PC-9 (cell line): ENCODE data around the gene SLC66A2. TPM values are rescaled to one million over a fixed set of nuclear protein-coding genes. Genes with fewer than 3 reads are reported as not detected.

ENCODE experiments used
- BruUV-seq: library from RNA; stranded (reverse); fragments of 400-500 nt; replicated peaks from 2 replicates; lab custom pipeline; 2021; lab: Mats Ljungman, UMichigan
- CTCF ChIA-PET: fragments of 300-600 bp; sonication (Branson Sonifier 250); formaldehyde crosslinking; loops from one replicate; lab custom pipeline; 2022; ENCODE audit warnings: antibody characterized with exemption; lab: Charles Lee
- POLR2A ChIA-PET: fragments of 300-600 bp; sonication (Branson Sonifier 250); formaldehyde crosslinking; loops from one replicate; lab custom pipeline; 2022; ENCODE audit warnings: antibody characterized with exemption; ENCODE audit not compliant: unreplicated experiment; lab: Charles Lee
- DNase-seq, 2 experiments: peaks; one replicate each; pipeline versions ENCODE4 v3.0.0 to v3.0.0-alpha.2; 2015 to 2022; ENCODE audit warnings: mixed read lengths in 1 of 2
- H2AFZ ChIP-seq: fragments of 200-600 bp; sonication (generic); 2 replicates; pipeline ENCODE4 v1.8.1; 2017; ENCODE audit warnings: antibody characterized with exemption
- H3F3A ChIP-seq: fragments of 200-600 bp; sonication (generic); 2 replicates; pipeline ENCODE4 v1.8.1; 2017; ENCODE audit warnings: antibody characterized with exemption, mild to moderate bottlenecking, low read depth; ENCODE audit not compliant: insufficient read depth
- H3K27ac ChIP-seq: fragments of 200-600 bp; sonication (generic); 2 replicates; pipeline ENCODE4 v1.6.1; 2016; ENCODE audit warnings: mixed run types
- H3K27me3 ChIP-seq: fragments of 200-600 bp; sonication (generic); 2 replicates; pipeline ENCODE4 v1.6.1; 2016; ENCODE audit warnings: low read depth, mixed run types; ENCODE audit not compliant: insufficient read depth
- H3K36me3 ChIP-seq: fragments of 200-600 bp; sonication (generic); 2 replicates; pipeline ENCODE4 v1.6.1; 2016; ENCODE audit warnings: low read depth, mixed run types
- H3K4me1 ChIP-seq: fragments of 200-600 bp; sonication (generic); replicated peaks from 2 replicates; pipeline ENCODE4 v1.6.1; 2016; ENCODE audit warnings: mixed run types; ENCODE audit not compliant: insufficient read depth
- H3K4me2 ChIP-seq: fragments of 200-600 bp; sonication (generic); 2 replicates; pipeline ENCODE4 v1.6.1; 2017; ENCODE audit warnings: mixed run types
- H3K4me3 ChIP-seq: fragments of 200-600 bp; sonication (generic); 2 replicates; pipeline ENCODE4 v1.6.1; 2016; ENCODE audit warnings: mixed run types
- H3K79me2 ChIP-seq: fragments of 200-600 bp; sonication (generic); 2 replicates; pipeline ENCODE4 v1.6.1; 2017; ENCODE audit warnings: low read depth, mixed run types
- H3K9me2 ChIP-seq: fragments of 200-600 bp; sonication (generic); 2 replicates; pipeline ENCODE4 v1.8.1; 2017; ENCODE audit warnings: mild to moderate bottlenecking; ENCODE audit not compliant: insufficient read depth
- H3K9me3 ChIP-seq: fragments of 200-600 bp; sonication (generic); 2 replicates; pipeline ENCODE4 v1.8.1; 2016; ENCODE audit warnings: low read depth; ENCODE audit not compliant: insufficient read depth
- H4K20me1 ChIP-seq: fragments of 200-600 bp; sonication (generic); 2 replicates; pipeline ENCODE4 v1.8.1; 2017; ENCODE audit not compliant: insufficient read depth
- EZH2 ChIP-seq: fragments of 200-600 bp; sonication (generic); IDR thresholded peaks from 2 replicates; pipeline ENCODE4 v1.8.0; 2017; ENCODE audit warnings: antibody characterized with exemption, low read depth
- intact Hi-C: fragments of 100-400 bp; cut with micrococcal nuclease; formaldehyde crosslinking; loops from one replicate; pipeline ENCODE4 v1.10.0; 2022; ENCODE audit not compliant: unreplicated experiment
- total RNA-seq: library from RNA; stranded (reverse); gene quantifications from 2 replicates; pipeline ENCODE4 v1.2.3, GENCODE V29; 2021
- TF ChIP-seq, protein P1 (sequence below): fragments of 200-600 bp; sonication (generic); conservative IDR thresholded peaks from 2 replicates; pipeline ENCODE4 v1.6.1; 2017; ENCODE audit warnings: mixed run types, antibody characterized with exemption, mild to moderate bottlenecking, moderate library complexity

The SLC66A2 gene
- total RNA-seq, 1 experiment from 2014 or later: 24.3 TPM

DNA sequence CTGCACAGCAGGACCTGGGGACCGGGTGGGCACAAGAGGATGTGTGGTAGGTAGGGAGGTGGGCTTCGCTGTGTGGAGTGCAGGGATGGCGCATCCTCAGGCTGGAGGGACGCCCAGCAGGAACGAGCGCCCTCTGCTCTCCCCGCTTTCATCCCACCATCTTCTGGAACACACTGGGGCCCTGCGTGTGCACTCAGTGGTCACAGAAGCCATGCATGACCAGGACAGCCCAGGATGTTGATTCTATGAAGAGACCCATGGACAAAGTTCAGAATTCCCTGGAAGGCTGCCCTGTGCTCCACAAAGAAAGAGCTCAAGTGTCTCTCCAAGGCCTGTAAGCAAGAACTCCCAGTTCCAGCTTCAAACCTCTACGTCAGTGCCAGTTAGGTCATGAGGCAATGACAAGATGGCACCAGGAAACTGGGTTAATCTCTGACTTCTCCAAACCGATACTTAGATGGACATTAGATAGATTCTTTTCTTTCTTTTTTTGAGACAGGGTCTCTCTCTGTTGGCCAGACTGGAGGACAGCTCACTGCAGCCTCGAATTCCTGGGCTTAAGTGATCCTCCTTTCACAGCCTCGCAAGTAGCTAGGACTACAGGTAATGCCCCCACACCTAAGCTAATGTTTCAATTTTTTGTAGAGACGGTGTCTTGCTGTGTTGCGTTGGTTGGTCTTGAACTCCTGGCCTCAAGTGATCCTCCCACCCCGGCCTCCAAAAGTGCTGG, 3.4 kb downstream of the SLC66A2 start:
- no peak for TF ChIP-seq EZH2
- TF ChIP-seq, protein P1, sequence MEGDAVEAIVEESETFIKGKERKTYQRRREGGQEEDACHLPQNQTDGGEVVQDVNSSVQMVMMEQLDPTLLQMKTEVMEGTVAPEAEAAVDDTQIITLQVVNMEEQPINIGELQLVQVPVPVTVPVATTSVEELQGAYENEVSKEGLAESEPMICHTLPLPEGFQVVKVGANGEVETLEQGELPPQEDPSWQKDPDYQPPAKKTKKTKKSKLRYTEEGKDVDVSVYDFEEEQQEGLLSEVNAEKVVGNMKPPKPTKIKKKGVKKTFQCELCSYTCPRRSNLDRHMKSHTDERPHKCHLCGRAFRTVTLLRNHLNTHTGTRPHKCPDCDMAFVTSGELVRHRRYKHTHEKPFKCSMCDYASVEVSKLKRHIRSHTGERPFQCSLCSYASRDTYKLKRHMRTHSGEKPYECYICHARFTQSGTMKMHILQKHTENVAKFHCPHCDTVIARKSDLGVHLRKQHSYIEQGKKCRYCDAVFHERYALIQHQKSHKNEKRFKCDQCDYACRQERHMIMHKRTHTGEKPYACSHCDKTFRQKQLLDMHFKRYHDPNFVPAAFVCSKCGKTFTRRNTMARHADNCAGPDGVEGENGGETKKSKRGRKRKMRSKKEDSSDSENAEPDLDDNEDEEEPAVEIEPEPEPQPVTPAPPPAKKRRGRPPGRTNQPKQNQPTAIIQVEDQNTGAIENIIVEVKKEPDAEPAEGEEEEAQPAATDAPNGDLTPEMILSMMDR: no peak
- peaks cover 15% of the 10 kb centered on the region; the same call in 1 of the 2 replicates for H3K4me1 ChIP-seq
- no peak overlapping the region for H3K4me2 ChIP-seq
- H3K36me3 ChIP-seq: no peaks in the 10 kb centered on the region
- H3K9me2 ChIP-seq: no peaks in the 10 kb centered on the region
- CTCF ChIA-PET: no interaction called here
- no peaks in the 10 kb centered on the region for H3K9me3 ChIP-seq
- intact Hi-C loops: loop anchor here (1.0 kb wide), 1 partner anchor 85 kb away; no protein-coding TSS in a partner anchor
- no peak for DNase-seq
- POLR2A ChIA-PET: interaction anchor here (0.6 kb wide), 1 partner anchor 302 kb away, joined by 19 read pairs; no protein-coding TSS in a partner anchor
- no peak overlapping the region for H3K27ac ChIP-seq
- peaks cover 26% of the 10 kb centered on the region; the same call in 1 of the 2 replicates for H3K79me2 ChIP-seq
- no peaks in the 10 kb centered on the region for H3K27me3 ChIP-seq
- H2AFZ ChIP-seq: no peak overlapping the region
- no TSS peak for BruUV-seq
- H3K4me3 ChIP-seq: no peak overlapping the region
- H4K20me1 ChIP-seq: 0 out of 2 replicates have a peak, but pooled peaks cover 6% of the 10 kb centered on the region
- H3F3A ChIP-seq: peaks cover 5% of the 10 kb centered on the region

DNA sequence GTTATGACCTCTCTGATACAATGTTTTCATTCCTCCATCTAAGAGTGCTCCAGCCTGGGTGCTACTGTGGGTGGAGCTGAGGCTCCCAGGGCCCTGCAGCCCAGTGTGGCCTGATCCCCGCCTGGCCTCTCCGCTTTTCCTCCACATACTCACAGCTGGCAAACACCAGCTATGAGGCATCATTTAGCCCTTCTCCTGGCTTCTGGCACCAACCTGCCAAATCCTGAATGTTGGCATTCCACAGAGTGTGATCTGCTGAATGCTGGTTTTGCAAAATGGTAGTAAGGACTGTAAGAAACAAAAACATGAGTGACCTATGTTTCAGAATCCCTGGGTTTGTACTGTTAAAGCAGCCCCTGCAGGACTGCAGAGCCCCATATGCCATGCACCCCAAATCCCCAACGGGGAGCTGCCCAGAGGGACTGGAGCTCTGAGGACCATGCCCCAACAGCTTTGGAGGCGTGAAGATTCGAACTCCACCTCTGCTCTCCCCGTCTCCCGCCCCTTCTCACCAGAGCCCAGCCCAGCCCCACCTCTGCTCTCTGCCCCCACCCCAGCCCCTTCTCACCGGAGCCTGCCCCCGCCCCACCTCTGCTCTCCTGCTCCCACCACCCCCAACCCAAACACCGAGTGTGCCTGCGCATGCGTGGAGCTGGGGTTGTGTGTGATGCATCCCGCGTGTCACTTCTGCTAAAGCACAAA, 4.2 kb downstream of the SLC66A2 start:
- no peaks in the 10 kb centered on the region for H3K9me3 ChIP-seq
- BruUV-seq: no TSS peak
- no peak overlapping the region for H3K4me3 ChIP-seq
- no peak overlapping the region for H3K27ac ChIP-seq
- DNase-seq: peak; percentile 58 to 82
- intact Hi-C loops: loop anchor here (1.0 kb wide), 1 partner anchor 86 kb away; no protein-coding TSS in a partner anchor
- no peak overlapping the region for H2AFZ ChIP-seq
- no peaks in the 10 kb centered on the region for H3K27me3 ChIP-seq
- CTCF ChIA-PET: no interaction called here
- H3K4me1 ChIP-seq: peaks cover 15% of the 10 kb centered on the region; the same call in 1 of the 2 replicates
- H3F3A ChIP-seq: peaks cover 5% of the 10 kb centered on the region
- H4K20me1 ChIP-seq: 0 out of 2 replicates have a peak, but pooled peaks cover 6% of the 10 kb centered on the region
- H3K79me2 ChIP-seq: peaks cover 26% of the 10 kb centered on the region; the same call in 1 of the 2 replicates
- no peaks in the 10 kb centered on the region for H3K9me2 ChIP-seq
- POLR2A ChIA-PET: interaction anchor here (0.6 kb wide), 1 partner anchor 301 kb away, joined by 19 read pairs; no protein-coding TSS in a partner anchor
- TF ChIP-seq EZH2: no peak
- TF ChIP-seq, protein P1: no peak
- H3K36me3 ChIP-seq: no peaks in the 10 kb centered on the region
- H3K4me2 ChIP-seq: 0 out of 2 replicates have a peak overlapping the region, but pooled peaks have one; percentile 11
